ENCODE results near the gene ATR.
"Not testable (repeated sequence)": the region's sequence is repeated elsewhere in the genome, so short reads cannot be mapped to it uniquely, and the experiment has no call there.

The ATR gene

DNA sequence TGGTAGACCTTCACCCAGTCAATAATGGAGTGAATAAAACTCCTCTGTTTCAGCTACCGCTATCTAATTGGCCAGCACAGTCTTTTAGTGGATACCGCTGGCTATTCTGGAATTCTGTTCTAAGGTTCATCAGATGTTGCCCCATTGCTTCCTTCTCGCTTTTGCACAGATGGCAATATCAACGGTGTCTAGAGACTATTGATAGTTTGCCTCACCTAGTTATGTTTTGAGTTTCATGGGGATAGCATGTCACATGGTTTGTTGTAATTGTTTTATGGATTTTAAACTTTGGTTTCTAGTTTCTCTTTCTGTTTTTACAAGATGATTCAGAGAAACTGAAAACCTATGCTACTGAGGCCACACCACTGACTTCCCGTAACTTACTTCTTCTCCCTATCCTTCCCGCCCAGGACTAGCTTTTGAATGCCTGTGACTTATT is 132.7 kb downstream of the ATR start:
- DNase-seq: no peak

GRCh38 chr3:142444343-142444742 is 134.2 kb downstream of the ATR start:
- no peak for DNase-seq

DNA sequence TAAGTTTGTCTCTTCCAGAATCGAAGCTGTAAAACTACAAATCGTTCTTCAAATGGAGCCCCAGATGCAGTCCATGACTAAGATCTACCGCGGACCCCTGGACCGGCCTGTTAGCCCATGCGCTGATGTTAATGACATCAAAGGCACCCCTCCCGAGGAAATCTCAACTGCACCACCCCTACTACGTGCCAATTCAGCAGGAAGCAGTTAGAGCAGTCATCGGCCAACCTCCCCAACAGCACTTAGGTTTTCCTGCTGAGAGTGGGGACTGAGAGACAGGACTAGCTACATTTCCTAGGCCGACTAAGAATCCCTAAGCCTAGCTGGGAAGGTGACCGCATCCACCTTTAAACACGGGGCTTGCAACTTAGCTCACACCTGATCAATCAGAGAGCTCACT is 135.5 kb downstream of the ATR start:
- DNase-seq: not testable (repeated sequence)

- DNase-seq: not testable (repeated sequence)
Observed at GRCh38 chr3:142439499-142440220, 138.9 kb downstream of the ATR start.

DNA sequence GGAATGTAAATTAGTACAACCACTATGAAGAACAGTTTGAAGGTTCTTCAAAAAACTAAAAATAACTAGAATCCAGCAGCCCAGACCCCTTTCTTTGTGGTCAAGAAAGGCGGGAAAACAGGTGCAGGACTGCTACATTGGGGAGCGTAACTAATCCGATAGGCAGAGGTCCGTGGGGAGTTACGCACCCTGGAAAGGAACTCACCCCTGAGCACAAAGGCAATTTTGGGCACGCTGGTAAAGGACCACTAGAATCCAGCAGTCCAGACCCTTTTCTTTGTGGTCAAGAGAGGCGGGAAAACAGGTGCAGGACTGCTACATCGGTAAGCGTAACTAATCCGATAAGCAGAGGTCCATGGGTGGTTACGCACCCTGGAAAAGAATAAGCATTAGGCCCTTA is 140.4 kb downstream of the ATR start:
- not testable (repeated sequence) for DNase-seq

DNA sequence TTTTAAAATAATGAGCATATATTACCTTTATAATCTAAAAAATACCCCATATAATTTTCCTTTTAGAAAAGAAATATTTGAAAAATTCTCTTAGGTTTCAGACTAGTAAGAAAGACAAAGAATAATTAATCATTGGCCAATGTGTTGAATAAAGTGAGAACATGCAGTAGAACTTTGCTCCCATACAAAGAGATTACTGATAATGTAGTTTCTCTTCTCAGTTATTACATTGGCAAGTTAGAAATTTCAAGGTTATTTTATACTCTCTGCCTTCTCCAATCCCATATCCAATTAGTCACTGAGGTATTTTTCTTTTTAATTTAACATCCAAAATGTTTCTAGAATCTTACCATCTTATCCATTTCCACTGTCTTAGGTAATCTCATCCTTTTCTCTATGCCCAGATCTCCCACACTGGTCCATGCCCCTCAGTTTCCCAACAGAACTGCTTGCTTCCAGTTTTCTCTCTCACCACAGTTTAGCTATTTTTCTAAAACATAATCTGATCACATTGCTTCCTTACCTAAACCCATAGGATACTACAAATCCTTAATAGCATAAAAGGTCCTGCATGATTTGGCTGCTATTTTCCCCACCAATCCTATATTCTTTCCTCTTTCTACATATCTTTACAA is 141.5 kb downstream of the ATR start:
- no peak for DNase-seq

DNA sequence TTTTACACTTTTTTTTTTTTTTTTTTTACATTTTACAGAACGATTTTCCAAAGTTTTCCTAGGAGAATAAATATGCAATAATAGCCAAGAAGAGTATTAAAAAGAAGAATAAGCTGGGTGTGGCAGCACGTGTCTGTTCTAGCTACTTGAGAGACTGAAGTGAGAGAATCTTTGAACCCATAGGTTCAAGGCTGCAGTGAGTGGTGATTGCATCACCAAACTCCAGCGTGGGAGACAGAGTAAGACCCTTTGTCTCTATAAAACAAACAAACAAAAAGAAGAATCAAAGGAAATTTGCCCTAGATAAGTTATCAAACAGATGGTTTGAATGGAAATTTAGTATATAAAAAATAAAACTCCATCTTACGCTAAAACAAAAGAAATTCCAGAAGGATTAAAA is 144.0 kb downstream of the ATR start:
- no peak for DNase-seq

DNA sequence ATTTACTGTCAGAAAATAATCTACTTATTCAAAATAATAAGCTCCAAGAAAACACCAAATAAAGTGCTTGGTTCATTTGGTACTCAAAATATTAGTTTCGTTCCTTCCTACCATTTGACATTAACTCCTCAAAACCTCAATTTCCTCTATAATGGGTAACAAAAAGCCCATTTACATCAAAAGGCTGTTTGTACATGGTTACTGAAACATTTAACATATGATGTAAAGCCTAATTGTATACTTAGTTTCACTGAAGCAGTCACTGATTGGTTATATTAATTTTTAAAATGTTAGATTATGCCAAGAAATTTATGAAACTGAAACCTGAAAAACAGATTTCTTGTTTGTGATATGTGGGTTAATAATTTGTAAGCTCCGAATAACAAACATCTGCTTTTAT is 145.4 kb downstream of the ATR start:
- no peak for DNase-seq

DNA sequence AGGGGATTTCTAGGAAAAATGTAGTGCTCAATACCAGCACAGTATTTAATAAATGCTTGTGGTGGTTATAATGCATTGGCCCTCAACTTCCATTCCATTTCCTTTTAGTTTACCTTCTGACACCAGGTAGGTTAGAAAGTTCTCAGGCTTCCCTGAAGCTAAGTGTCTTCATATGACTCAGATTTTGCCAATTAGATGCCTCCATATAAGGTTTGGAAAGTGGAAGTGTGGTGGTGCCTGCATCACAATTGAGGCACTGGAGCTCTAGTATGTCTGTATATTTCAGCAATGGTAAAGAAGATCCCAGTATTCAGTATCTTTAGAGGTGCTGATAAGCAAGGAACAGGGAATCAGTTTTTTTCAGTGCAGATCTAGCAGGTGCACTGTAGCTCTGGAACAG is 149.0 kb downstream of the ATR start:
- no peak for DNase-seq

- no peak for DNase-seq
Observed at GRCh38 chr3:142424754-142425153, 153.8 kb downstream of the ATR start.

DNA sequence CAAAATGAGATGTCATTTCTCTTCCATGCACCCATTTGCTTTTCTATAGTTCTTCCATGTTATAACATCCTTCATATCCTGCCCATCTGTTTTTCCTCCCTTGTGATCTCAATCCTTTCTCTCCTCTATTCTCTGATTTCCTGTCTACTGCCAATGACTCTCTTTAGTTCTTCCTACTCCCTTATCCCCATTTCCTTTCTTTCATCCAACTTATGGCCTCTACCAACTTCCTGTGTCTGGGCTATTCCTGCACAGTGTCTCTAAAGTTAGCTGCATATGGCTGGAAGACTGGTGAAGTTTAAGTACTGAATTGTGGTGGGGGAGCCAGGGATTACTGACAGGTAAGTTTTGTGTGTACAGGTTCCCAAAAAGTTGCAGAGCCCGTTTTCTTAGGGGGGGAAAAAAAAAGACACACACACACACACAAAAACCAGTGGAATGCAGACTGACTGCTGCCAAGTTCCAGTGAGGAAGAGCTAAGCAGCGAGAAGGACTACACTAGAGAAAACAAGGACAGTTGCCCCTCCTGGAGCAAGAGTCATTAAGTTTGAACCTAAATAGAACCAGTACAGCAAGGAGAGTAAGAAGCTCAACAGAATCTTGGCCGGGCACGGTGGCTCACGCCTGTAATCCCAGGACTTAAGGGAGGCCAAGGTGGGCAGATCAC is 159.5 kb downstream of the ATR start:
- no peak for DNase-seq

DNA sequence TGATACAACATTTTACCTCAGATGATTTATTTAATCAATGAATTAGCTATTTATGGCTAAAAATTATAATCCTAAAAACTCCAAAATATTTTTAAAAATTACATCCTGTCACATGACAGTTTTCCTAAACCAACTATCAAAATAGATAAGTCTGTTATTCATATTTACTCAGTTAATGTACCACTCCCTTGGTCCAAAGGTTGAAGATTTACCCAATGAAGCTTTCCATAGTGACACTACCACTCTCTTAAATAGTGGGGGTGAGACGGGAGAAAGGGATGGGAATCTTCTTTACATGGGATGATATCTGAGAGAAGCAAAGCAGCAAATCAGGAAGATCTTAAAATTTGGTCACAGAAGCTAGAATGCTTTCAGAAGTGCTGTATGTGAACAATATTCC is 161.2 kb downstream of the ATR start:
- no peak for DNase-seq

GRCh38 chr3:142400537-142400936 is 178.0 kb downstream of the ATR start:
- not testable (repeated sequence) for DNase-seq
